Measurements from ENCODE around the gene FGD3.
A peak's percentile ranks its signal among the peaks of the same experiment; 100 is the strongest.

The FGD3 gene

GRCh38 chr9:93030642-93031628 is 83.6 kb downstream of the FGD3 start:
- peak in 1 of 14 donors; percentile 67 for DNase-seq

GRCh38 chr9:93031629-93032430 is 84.5 kb downstream of the FGD3 start:
- no peak for DNase-seq

- no peak for DNase-seq
Measured at GRCh38 chr9:93032545-93032944, 85.2 kb downstream of the FGD3 start.

GRCh38 chr9:93033531-93033930 is 86.2 kb downstream of the FGD3 start:
- DNase-seq, result no peak

GRCh38 chr9:93035106-93035660 is 87.9 kb downstream of the FGD3 start:
- DNase-seq, result no peak

GRCh38 chr9:93035821-93036351 is 88.6 kb downstream of the FGD3 start:
- DNase-seq, result peak in 2 of 14 donors; percentile 21 to 81

GRCh38 chr9:93036887-93037475 is 89.7 kb downstream of the FGD3 start:
- no peak for DNase-seq

GRCh38 chr9:93037476-93037971 is 90.2 kb downstream of the FGD3 start:
- peak in 5 of 14 donors; percentile 20 to 52 (median 46) for DNase-seq

- no peak for DNase-seq
Measured at GRCh38 chr9:93038918-93039317, 91.6 kb downstream of the FGD3 start.

- no peak for DNase-seq
Measured at GRCh38 chr9:93039456-93039855, 92.1 kb downstream of the FGD3 start.

GRCh38 chr9:93039976-93040375 is 92.7 kb downstream of the FGD3 start:
- DNase-seq, result no peak

- DNase-seq, result no peak
Measured at GRCh38 chr9:93040409-93040808, 93.1 kb downstream of the FGD3 start.

GRCh38 chr9:93041108-93041802 is 93.9 kb downstream of the FGD3 start:
- no peak for DNase-seq

- no peak for DNase-seq
Measured at GRCh38 chr9:93043122-93043521, 95.8 kb downstream of the FGD3 start.

GRCh38 chr9:93045521-93045920 is 98.2 kb downstream of the FGD3 start:
- no peak for DNase-seq

- no peak for DNase-seq
Measured at GRCh38 chr9:93048566-93049448, 101.5 kb downstream of the FGD3 start.

GRCh38 chr9:93049491-93049890 is 102.2 kb downstream of the FGD3 start:
- DNase-seq, result no peak

- no peak for DNase-seq
Measured at GRCh38 chr9:93050231-93050630, 102.9 kb downstream of the FGD3 start.

- DNase-seq, result no peak
Measured at GRCh38 chr9:93051680-93052089, 104.4 kb downstream of the FGD3 start.

GRCh38 chr9:93052791-93053540 is 105.6 kb downstream of the FGD3 start:
- no peak for DNase-seq

Measured in C1 segment of cervical spinal cord (tissue), 14 donors.